NB4 (cell line): ENCODE measurements around the gene PROM2.

Experiments used
- DNase-seq: peaks from one replicate; pipeline ENCODE4 v3.0.0; 2010; ENCODE audit warnings: low read depth
- H3K4me3 ChIP-seq: one replicate; pipeline ENCODE4 v1.5.1; 2011; ENCODE audit warnings: mild to moderate bottlenecking, low read depth, low read length, moderate library complexity
- CTCF ChIP-seq: IDR thresholded peaks from one replicate; pipeline ENCODE4 v1.5.1; 2012; ENCODE audit warnings: low read depth, low read length
- MAX ChIP-seq: IDR thresholded peaks from 2 replicates; pipeline ENCODE4 v1.6.1; 2011; ENCODE audit warnings: low read depth, low read length
- MYC ChIP-seq: IDR thresholded peaks from 2 replicates; pipeline ENCODE4 v1.6.1; 2011; ENCODE audit warnings: low read depth, low read length
- POLR2A ChIP-seq: IDR thresholded peaks from 2 replicates; pipeline ENCODE4 v1.6.1; 2011; ENCODE audit warnings: mild to moderate bottlenecking; ENCODE audit not compliant: insufficient read length; ENCODE audit errors: extremely low read depth

The PROM2 gene

DNA sequence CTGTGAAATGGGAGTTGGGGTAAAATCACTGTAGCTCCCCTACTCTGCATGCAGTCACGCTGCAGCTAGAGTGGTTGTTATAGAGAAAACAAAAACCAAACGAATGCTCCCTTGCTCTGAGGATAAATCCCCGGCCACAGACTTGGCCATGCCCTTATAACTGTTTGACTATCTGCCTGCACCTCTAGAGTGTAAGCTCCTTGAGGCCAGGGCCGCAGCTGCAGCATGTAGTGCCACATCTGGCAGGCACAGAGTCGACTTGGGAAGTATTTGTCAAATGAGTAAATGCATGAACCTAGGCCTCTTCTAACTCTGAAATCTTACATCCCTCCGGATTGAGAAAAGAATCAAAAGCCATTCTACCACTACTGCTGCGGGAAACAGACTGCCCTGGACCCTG lies 58.8 kb downstream of the PROM2 start:
- DNase-seq, result no peak
- no peak for TF ChIP-seq POLR2A
- H3K4me3 ChIP-seq, result no peak overlapping the region

GRCh38 chr2:95333888-95334338 lies 59.7 kb downstream of the PROM2 start:
- no peak overlapping the region for H3K4me3 ChIP-seq
- no peak for DNase-seq
- TF ChIP-seq CTCF (no peak), POLR2A (no peak), MAX (no peak), MYC (no peak)

DNA sequence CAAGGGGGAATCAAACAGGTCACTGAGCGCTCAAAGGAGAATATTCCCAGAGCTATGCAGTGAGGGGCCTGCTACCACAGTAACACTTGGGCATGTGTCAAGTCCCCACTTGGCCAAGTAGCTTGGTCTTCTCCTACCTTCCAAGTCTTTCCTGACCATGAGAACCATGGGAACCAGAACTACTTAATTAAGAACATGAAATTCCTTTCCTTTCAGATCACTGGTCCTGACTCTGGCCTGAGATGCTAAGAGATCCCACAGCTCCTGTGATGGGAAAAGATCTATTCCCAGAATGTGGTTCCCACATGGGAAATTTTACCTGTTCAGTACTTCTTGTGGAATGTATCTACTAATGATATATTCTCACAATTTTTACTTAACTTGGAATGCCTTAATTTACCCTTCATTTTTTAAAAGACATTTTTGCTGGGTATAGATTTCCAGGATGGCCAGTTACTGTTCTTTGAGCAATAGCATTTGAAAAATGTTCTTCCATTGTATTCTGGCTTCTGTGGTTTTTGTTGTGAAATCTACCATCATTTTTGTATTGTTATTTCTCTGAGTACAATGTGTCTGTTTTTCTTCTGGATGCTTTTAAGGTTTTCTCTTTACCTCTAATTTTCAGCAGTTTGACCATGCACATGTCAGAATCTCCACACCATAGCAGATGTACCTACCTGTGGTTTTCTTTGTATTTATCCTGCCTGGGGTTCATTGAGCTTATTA lies 60.8 kb downstream of the PROM2 start:
- TF ChIP-seq MYC (no peak), MAX (no peak), POLR2A (no peak), CTCF (no peak)
- no peak for DNase-seq
- H3K4me3 ChIP-seq, result no peak overlapping the region

DNA sequence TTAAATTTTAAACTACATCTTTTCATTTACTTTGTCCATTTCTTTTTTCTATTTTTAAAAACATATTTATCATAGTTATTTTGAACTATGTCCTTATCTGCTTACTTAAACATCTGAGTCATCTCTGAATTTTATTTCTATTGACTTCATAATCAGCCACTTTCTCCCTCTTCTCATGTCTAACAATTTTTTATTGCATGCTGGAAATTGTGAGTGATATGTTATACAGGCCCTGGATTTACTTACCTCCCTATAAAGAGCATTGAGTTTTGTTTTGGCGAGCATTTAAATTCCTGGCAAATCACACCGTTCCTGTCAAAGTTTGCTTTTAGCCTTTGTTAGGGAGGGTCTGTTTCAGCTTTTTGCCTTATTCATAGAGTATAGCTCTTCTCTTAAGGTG lies 62.2 kb downstream of the PROM2 start:
- TF ChIP-seq POLR2A, result no peak
- no peak for TF ChIP-seq CTCF
- TF ChIP-seq MAX, result no peak
- TF ChIP-seq MYC, result no peak
- no peak overlapping the region for H3K4me3 ChIP-seq
- DNase-seq, result no peak

DNA sequence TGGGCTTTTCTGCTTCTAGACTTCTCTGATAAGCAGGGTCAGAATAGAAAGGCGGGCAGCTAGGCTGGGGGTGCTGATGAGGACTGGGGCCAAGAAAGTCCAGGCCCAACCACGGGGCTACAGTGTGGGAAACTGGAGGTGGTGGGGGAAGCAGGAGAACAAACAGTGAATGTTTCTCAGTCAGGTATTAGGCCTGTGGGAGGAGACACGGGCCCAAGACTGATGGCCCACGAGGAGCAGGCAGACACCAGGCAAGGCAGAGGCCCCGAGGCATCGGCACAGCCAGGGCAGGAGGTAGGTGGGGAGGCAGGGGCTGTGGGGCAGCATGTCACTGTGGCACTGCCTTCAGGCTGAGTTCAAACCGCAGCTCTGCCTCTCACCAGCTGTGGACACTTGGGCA lies 63.6 kb downstream of the PROM2 start:
- no peak overlapping the region for H3K4me3 ChIP-seq
- TF ChIP-seq CTCF (no peak), MYC (no peak), MAX (no peak), POLR2A (no peak)
- no peak for DNase-seq
